HG03060 (cell line): ENCODE data around the gene ASCC3.

Experiments used
- ATAC-seq: cut with Tn5 transposase; IDR thresholded peaks from one replicate; pipeline ENCODE4 v1.9.1; 2021; ENCODE audit warnings: low read depth, moderate number of reproducible peaks; ENCODE audit not compliant: unreplicated experiment

ASCC3 gene

GRCh38 chr6:100730001-100730980, 150.8 kb downstream of the ASCC3 start:
- ATAC-seq: no peak

GRCh38 chr6:100726666-100727065, 154.5 kb downstream of the ASCC3 start:
- ATAC-seq: no peak

GRCh38 chr6:100724696-100725095, 156.4 kb downstream of the ASCC3 start:
- no peak for ATAC-seq

- ATAC-seq: no peak
Observed at GRCh38 chr6:100724222-100724621, 156.9 kb downstream of the ASCC3 start.

GRCh38 chr6:100721256-100721655, 159.9 kb downstream of the ASCC3 start:
- no peak for ATAC-seq

GRCh38 chr6:100719883-100720682, 161.0 kb downstream of the ASCC3 start:
- no peak for ATAC-seq

GRCh38 chr6:100712997-100713396, 168.1 kb downstream of the ASCC3 start:
- ATAC-seq: no peak

- ATAC-seq: no peak
Observed at GRCh38 chr6:100706491-100706890, 174.6 kb downstream of the ASCC3 start.

GRCh38 chr6:100704961-100705360, 176.2 kb downstream of the ASCC3 start:
- no peak for ATAC-seq

GRCh38 chr6:100701728-100702127, 179.4 kb downstream of the ASCC3 start:
- no peak for ATAC-seq

- ATAC-seq: no peak
Observed at GRCh38 chr6:100700009-100700408, 181.1 kb downstream of the ASCC3 start.

GRCh38 chr6:100695445-100695844, 185.7 kb downstream of the ASCC3 start:
- ATAC-seq: no peak

GRCh38 chr6:100693249-100693927, 187.7 kb downstream of the ASCC3 start:
- ATAC-seq: no peak

GRCh38 chr6:100691972-100692371, 189.2 kb downstream of the ASCC3 start:
- no peak for ATAC-seq

- no peak for ATAC-seq
Observed at GRCh38 chr6:100686216-100686615, 194.9 kb downstream of the ASCC3 start.

- no peak for ATAC-seq
Observed at GRCh38 chr6:100685747-100686146, 195.4 kb downstream of the ASCC3 start.

- ATAC-seq: no peak
Observed at GRCh38 chr6:100680163-100680562, 201.0 kb downstream of the ASCC3 start.

GRCh38 chr6:100678027-100678426, 203.1 kb downstream of the ASCC3 start:
- ATAC-seq: no peak

GRCh38 chr6:100677240-100677639, 203.9 kb downstream of the ASCC3 start:
- ATAC-seq: no peak

GRCh38 chr6:100673641-100674040, 207.5 kb downstream of the ASCC3 start:
- ATAC-seq: no peak

- no peak for ATAC-seq
Observed at GRCh38 chr6:100671740-100672139, 209.4 kb downstream of the ASCC3 start.
